ENCODE data around the gene P3H3. TPM values are rescaled to one million over a fixed set of nuclear protein-coding genes. Genes with fewer than 3 reads are reported as not detected.
"Not testable (repeated sequence)": the region's sequence is repeated elsewhere in the genome, so short reads cannot be mapped to it uniquely, and the experiment has no call there.

P3H3 gene
- total RNA-seq, 1 donor from 2014 or later: 37.3 TPM

GRCh38 chr12:6860116-6860515 is 31.9 kb downstream of the P3H3 start:
- Histone ChIP-seq H3K9me3 (no peaks in the 10 kb centered on the region), H3K27ac (no peak overlapping the region), H3K4me1 (no peaks in the 10 kb centered on the region), H3K27me3 (no peaks in the 10 kb centered on the region), H3K36me3 (peaks cover 6 to 98% of the 10 kb centered on the region in 2 donors), H3K4me3 (no peak overlapping the region)
- TF ChIP-seq CTCF (IDR thresholded peaks at IDR 0.05) (no peak), POLR2AphosphoS5 (IDR thresholded peaks at IDR 0.05; ENCODE audit: insufficient read depth in 1 of 2, low read depth in 1 of 2) (no peak), POLR2A (IDR thresholded peaks at IDR 0.05) (no peak)
- intact Hi-C loops (cut with DNase I): no loop called here
- no peak for DNase-seq (ENCODE audit: extremely low spot score in 2 of 2)

GRCh38 chr12:6860942-6861341 is 32.7 kb downstream of the P3H3 start:
- Histone ChIP-seq H3K27ac (no peak overlapping the region), H3K4me3 (no peak overlapping the region), H3K9me3 (no peaks in the 10 kb centered on the region), H3K27me3 (no peaks in the 10 kb centered on the region), H3K4me1 (no peaks in the 10 kb centered on the region), H3K36me3 (peaks cover 6 to 93% of the 10 kb centered on the region in 2 donors)
- no peak for DNase-seq (ENCODE audit: extremely low spot score in 2 of 2)
- intact Hi-C loops (cut with DNase I): no loop called here
- TF ChIP-seq POLR2AphosphoS5 (IDR thresholded peaks at IDR 0.05; ENCODE audit: insufficient read depth in 1 of 2, low read depth in 1 of 2) (no peak), POLR2A (IDR thresholded peaks at IDR 0.05) (no peak), CTCF (IDR thresholded peaks at IDR 0.05) (no peak)

- Histone ChIP-seq H3K4me3 (no peak overlapping the region), H3K27ac (no peak overlapping the region), H3K27me3 (no peaks in the 10 kb centered on the region), H3K4me1 (peaks cover 4% of the 10 kb centered on the region), H3K36me3 (peaks cover 6 to 89% of the 10 kb centered on the region in 2 donors), H3K9me3 (no peaks in the 10 kb centered on the region)
- TF ChIP-seq POLR2AphosphoS5 (IDR thresholded peaks at IDR 0.05; ENCODE audit: insufficient read depth in 1 of 2, low read depth in 1 of 2) (no peak), CTCF (IDR thresholded peaks at IDR 0.05) (no peak), POLR2A (IDR thresholded peaks at IDR 0.05) (no peak)
- DNase-seq (ENCODE audit: extremely low spot score in 2 of 2): no peak
- intact Hi-C loops (cut with DNase I): no loop called here
Observed at GRCh38 chr12:6861391-6861790, 33.2 kb downstream of the P3H3 start.

- intact Hi-C loops (cut with DNase I): no loop called here
- Histone ChIP-seq H3K27me3 (no peaks in the 10 kb centered on the region), H3K36me3 (peaks cover 6 to 72% of the 10 kb centered on the region in 2 donors), H3K4me3 (no peak overlapping the region), H3K9me3 (no peaks in the 10 kb centered on the region), H3K27ac (no peak overlapping the region), H3K4me1 (peaks cover 11% of the 10 kb centered on the region)
- TF ChIP-seq POLR2A (IDR thresholded peaks at IDR 0.05): no peak
- no peak for TF ChIP-seq CTCF (IDR thresholded peaks at IDR 0.05)
- no peak for TF ChIP-seq POLR2AphosphoS5 (IDR thresholded peaks at IDR 0.05; ENCODE audit: insufficient read depth in 1 of 2, low read depth in 1 of 2)
- no peak for DNase-seq (ENCODE audit: extremely low spot score in 2 of 2)
Observed at GRCh38 chr12:6863033-6863432, 34.8 kb downstream of the P3H3 start.

- H3K36me3 ChIP-seq: peaks cover 6 to 65% of the 10 kb centered on the region in 2 donors
Observed at GRCh38 chr12:6863586-6864321, 35.5 kb downstream of the P3H3 start.

GRCh38 chr12:6865307-6865706 is 37.1 kb downstream of the P3H3 start:
- Histone ChIP-seq H3K4me1 (peaks cover 33% of the 10 kb centered on the region), H3K36me3 (peaks cover 6 to 57% of the 10 kb centered on the region in 2 donors)
- H3K27me3 ChIP-seq; DNase-seq (ENCODE audit: extremely low spot score in 2 of 2); H3K4me3 ChIP-seq; H3K27ac ChIP-seq; H3K9me3 ChIP-seq: not testable (repeated sequence)
- intact Hi-C loops (cut with DNase I): loop anchor here (5.0 kb wide), 1 partner anchor 62 kb away; the partner anchor contains the start of gene ATN1

More at GRCh38 chr12:6863586-6864321, 35.5 kb downstream of the P3H3 start:
- H3K27me3 ChIP-seq: no peaks in the 10 kb centered on the region
- peaks cover 18% of the 10 kb centered on the region for H3K4me1 ChIP-seq
- TF ChIP-seq POLR2A (IDR thresholded peaks at IDR 0.05) (no peak), CTCF (IDR thresholded peaks at IDR 0.05) (no peak), POLR2AphosphoS5 (IDR thresholded peaks at IDR 0.05; ENCODE audit: insufficient read depth in 1 of 2, low read depth in 1 of 2) (no peak)
- no peak for DNase-seq (ENCODE audit: extremely low spot score in 2 of 2)
- H3K4me3 ChIP-seq: no peak overlapping the region
- H3K27ac ChIP-seq: no peak overlapping the region
- no peaks in the 10 kb centered on the region for H3K9me3 ChIP-seq
- intact Hi-C loops (cut with DNase I): no loop called here
